GM23338 (cell line): ENCODE data around the gene ZC2HC1B. TPM values are rescaled to one million over a fixed set of nuclear protein-coding genes. Genes with fewer than 3 reads are reported as not detected.

ENCODE experiments used
- ATAC-seq: fragments of 200-7000 bp; cut with Tn5 transposase; 3 replicates; pipeline ENCODE4 v1.9.1; 2020
- DNase-seq: peaks from one replicate; pipeline ENCODE4 v3.0.0-alpha.2; 2015; ENCODE audit warnings: low spot score
- H2AFZ ChIP-seq: fragments of 200-600 bp; sonication (generic); 2 replicates; pipeline ENCODE4 v1.8.0; 2016; ENCODE audit warnings: antibody characterized with exemption, mild to moderate bottlenecking, moderate library complexity
- H3F3A ChIP-seq: fragments of 200-600 bp; sonication (generic); replicated peaks from 2 replicates; pipeline ENCODE4 v1.8.0; 2017; ENCODE audit warnings: antibody characterized with exemption, mixed run types, low read depth
- H3K27ac ChIP-seq: fragments of 200-600 bp; sonication (generic); 2 replicates; pipeline ENCODE4 v1.6.1; 2016; ENCODE audit warnings: low read depth
- H3K27me3 ChIP-seq: fragments of 200-600 bp; sonication (generic); 2 replicates; pipeline ENCODE4 v1.8.0; 2016; ENCODE audit warnings: mild to moderate bottlenecking, mixed run types, moderate library complexity; ENCODE audit not compliant: insufficient read depth
- H3K36me3 ChIP-seq: fragments of 200-600 bp; sonication (generic); 2 replicates; pipeline ENCODE4 v1.8.0; 2016; ENCODE audit warnings: mild to moderate bottlenecking; ENCODE audit not compliant: insufficient read depth
- H3K4me1 ChIP-seq: fragments of 200-600 bp; sonication (generic); 2 replicates; pipeline ENCODE4 v1.8.0; 2016; ENCODE audit warnings: mild to moderate bottlenecking, moderate library complexity; ENCODE audit not compliant: insufficient read depth
- H3K4me2 ChIP-seq: fragments of 200-600 bp; sonication (generic); 2 replicates; pipeline ENCODE4 v1.7.1; 2017; ENCODE audit warnings: mixed run types
- H3K4me3 ChIP-seq: fragments of 200-600 bp; sonication (generic); 2 replicates; pipeline ENCODE4 v1.6.1; 2016; ENCODE audit warnings: mixed run types
- H3K79me2 ChIP-seq: fragments of 200-600 bp; sonication (generic); replicated peaks from 2 replicates; pipeline ENCODE4 v1.8.0; 2017; ENCODE audit warnings: mild to moderate bottlenecking; ENCODE audit not compliant: insufficient read depth
- H3K9me2 ChIP-seq: fragments of 200-600 bp; sonication (generic); 2 replicates; pipeline ENCODE4 v1.8.0; 2017; ENCODE audit not compliant: insufficient read depth
- H4K20me1 ChIP-seq: fragments of 200-600 bp; sonication (generic); replicated peaks from 2 replicates; pipeline ENCODE4 v1.8.0; 2017; ENCODE audit warnings: mild to moderate bottlenecking; ENCODE audit not compliant: insufficient read depth
- H3K27ac Mint-ChIP-seq: 2 replicates; pipeline ENCODE4 v1.8.0; 2020; ENCODE audit warnings: inconsistent platforms, mild to moderate bottlenecking, moderate library complexity, mixed read lengths
- H3K27me3 Mint-ChIP-seq: 3 replicates; pipeline ENCODE4 v1.8.0; 2022; ENCODE audit warnings: low read depth, mild to moderate bottlenecking, moderate library complexity, mixed read lengths, inconsistent platforms; ENCODE audit not compliant: insufficient read depth, poor library complexity
- H3K36me3 Mint-ChIP-seq: 3 replicates; pipeline ENCODE4 v1.8.0; 2021; ENCODE audit warnings: low read depth, mild to moderate bottlenecking, inconsistent platforms, moderate library complexity, mixed read lengths
- H3K4me1 Mint-ChIP-seq: 3 replicates; pipeline ENCODE4 v1.8.0; 2020; ENCODE audit warnings: mild to moderate bottlenecking, inconsistent platforms, mixed read lengths
- H3K4me3 Mint-ChIP-seq: 3 replicates; pipeline ENCODE4 v1.8.0; 2021; ENCODE audit warnings: moderate library complexity, mild to moderate bottlenecking, inconsistent platforms, mixed read lengths
- H3K9me3 Mint-ChIP-seq: 3 replicates; pipeline ENCODE4 v1.8.0; 2020; ENCODE audit warnings: moderate library complexity, mild to moderate bottlenecking, inconsistent platforms, mixed read lengths
- CREB1 ChIP-seq: fragments of 250-450 bp; sonication (Bioruptor Pico); IDR thresholded peaks from 2 replicates; pipeline ENCODE4 v1.5.0; 2020; ENCODE audit warnings: low read depth, mild to moderate bottlenecking, moderate library complexity
- EZH2 ChIP-seq: fragments of 200-600 bp; sonication (generic); IDR thresholded peaks from one replicate; pipeline ENCODE4 v1.8.0; 2017; ENCODE audit warnings: antibody characterized with exemption, mild to moderate bottlenecking, low read depth; ENCODE audit not compliant: unreplicated experiment
- EZH2phosphoT487 ChIP-seq: fragments of 200-600 bp; sonication (generic); IDR thresholded peaks from one replicate; pipeline ENCODE4 v1.8.1; 2018; ENCODE audit warnings: antibody characterized with exemption; ENCODE audit not compliant: unreplicated experiment
- JUNB ChIP-seq: IDR thresholded peaks from one replicate; pipeline ENCODE4 v1.6.1; 2016; ENCODE audit warnings: antibody characterized with exemption; ENCODE audit not compliant: unreplicated experiment
- NANOG ChIP-seq: IDR thresholded peaks from 2 replicates; pipeline ENCODE4 v1.6.1; 2016; ENCODE audit warnings: antibody characterized with exemption, borderline replicate concordance
- POLR2AphosphoS5 ChIP-seq: IDR thresholded peaks from 2 replicates; pipeline ENCODE4 v1.6.1; 2016; ENCODE audit warnings: antibody characterized with exemption, low read depth
- STAT1 ChIP-seq: IDR thresholded peaks from one replicate; pipeline ENCODE4 v1.6.1; 2016; ENCODE audit warnings: antibody characterized with exemption; ENCODE audit not compliant: unreplicated experiment
- ZNF114 ChIP-seq: fragments of 250-450 bp; sonication (Bioruptor Pico); IDR thresholded peaks from 2 replicates; pipeline ENCODE4 v1.5.0; 2020; ENCODE audit warnings: mild to moderate bottlenecking, moderate library complexity
- ZNF331 ChIP-seq: fragments of 250-450 bp; sonication (Bioruptor Pico); IDR thresholded peaks from 2 replicates; pipeline ENCODE4 v1.5.0; 2020; ENCODE audit warnings: low read depth, mild to moderate bottlenecking, moderate library complexity
- polyA plus RNA-seq: library from polyadenylated mRNA; unstranded; fragments of >200 nt; fragmentation: Nextera tagmentation; extraction: Ambion mirVana; gene quantifications from 2 replicates; pipeline ENCODE4 v1.2.1, GENCODE V29; 2016
- total RNA-seq: library from RNA; depleted of rRNA; stranded (reverse); fragments of >200 nt; shearing (Covaris generic); gene quantifications from 2 replicates; pipeline ENCODE4 v1.2.3, GENCODE V29; 2014
- TF ChIP-seq, protein P1 (sequence below): fragments of 250-450 bp; sonication (Bioruptor Pico); IDR thresholded peaks from 2 replicates; pipeline ENCODE4 v1.5.0; 2020; ENCODE audit warnings: mild to moderate bottlenecking, moderate library complexity
- TF ChIP-seq, protein P2 (sequence below): IDR thresholded peaks from one replicate; pipeline ENCODE4 v1.6.1; 2018; ENCODE audit warnings: antibody characterized with exemption; ENCODE audit not compliant: unreplicated experiment
- TF ChIP-seq, protein P3 (sequence below), 2 experiments: fragments of 200-600 bp in 1 of 2; sonication (generic) in 1 of 2; conservative IDR thresholded peaks; 2 replicates each; pipeline versions ENCODE4 v1.5.1 to v1.6.1; 2016 to 2017; ENCODE audit warnings: antibody characterized with exemption in 2 of 2, low read depth in 2 of 2, mild to moderate bottlenecking in 2 of 2, moderate library complexity in 1 of 2
- TF ChIP-seq, protein P4 (sequence below): IDR thresholded peaks from 2 replicates; pipeline ENCODE4 v1.6.1; 2016; ENCODE audit warnings: antibody characterized with exemption

The ZC2HC1B gene
- total and polyA plus RNA-seq, 2 experiments from 2014 or later: not detected

DNA sequence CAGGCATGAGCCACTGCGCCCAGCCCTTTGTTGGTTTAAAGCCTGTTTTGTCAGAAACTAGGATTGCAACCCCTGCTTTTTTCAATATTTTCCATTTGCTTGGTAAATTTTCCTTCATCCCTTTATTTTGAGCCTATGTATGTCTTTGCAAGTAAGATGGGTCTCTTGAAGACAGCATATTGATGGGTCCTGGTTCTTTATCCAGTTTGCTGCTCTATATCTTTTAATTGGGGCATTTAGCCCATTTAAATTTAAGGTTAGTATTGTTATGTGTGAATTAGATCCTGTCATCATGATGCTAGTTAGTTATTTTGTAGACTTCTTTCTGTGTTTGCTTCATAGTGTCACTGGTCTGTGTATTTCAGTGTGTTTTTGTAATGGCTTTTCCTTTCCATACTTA is 46.8 kb downstream of the ZC2HC1B start (continued):
- TF ChIP-seq, protein P1, sequence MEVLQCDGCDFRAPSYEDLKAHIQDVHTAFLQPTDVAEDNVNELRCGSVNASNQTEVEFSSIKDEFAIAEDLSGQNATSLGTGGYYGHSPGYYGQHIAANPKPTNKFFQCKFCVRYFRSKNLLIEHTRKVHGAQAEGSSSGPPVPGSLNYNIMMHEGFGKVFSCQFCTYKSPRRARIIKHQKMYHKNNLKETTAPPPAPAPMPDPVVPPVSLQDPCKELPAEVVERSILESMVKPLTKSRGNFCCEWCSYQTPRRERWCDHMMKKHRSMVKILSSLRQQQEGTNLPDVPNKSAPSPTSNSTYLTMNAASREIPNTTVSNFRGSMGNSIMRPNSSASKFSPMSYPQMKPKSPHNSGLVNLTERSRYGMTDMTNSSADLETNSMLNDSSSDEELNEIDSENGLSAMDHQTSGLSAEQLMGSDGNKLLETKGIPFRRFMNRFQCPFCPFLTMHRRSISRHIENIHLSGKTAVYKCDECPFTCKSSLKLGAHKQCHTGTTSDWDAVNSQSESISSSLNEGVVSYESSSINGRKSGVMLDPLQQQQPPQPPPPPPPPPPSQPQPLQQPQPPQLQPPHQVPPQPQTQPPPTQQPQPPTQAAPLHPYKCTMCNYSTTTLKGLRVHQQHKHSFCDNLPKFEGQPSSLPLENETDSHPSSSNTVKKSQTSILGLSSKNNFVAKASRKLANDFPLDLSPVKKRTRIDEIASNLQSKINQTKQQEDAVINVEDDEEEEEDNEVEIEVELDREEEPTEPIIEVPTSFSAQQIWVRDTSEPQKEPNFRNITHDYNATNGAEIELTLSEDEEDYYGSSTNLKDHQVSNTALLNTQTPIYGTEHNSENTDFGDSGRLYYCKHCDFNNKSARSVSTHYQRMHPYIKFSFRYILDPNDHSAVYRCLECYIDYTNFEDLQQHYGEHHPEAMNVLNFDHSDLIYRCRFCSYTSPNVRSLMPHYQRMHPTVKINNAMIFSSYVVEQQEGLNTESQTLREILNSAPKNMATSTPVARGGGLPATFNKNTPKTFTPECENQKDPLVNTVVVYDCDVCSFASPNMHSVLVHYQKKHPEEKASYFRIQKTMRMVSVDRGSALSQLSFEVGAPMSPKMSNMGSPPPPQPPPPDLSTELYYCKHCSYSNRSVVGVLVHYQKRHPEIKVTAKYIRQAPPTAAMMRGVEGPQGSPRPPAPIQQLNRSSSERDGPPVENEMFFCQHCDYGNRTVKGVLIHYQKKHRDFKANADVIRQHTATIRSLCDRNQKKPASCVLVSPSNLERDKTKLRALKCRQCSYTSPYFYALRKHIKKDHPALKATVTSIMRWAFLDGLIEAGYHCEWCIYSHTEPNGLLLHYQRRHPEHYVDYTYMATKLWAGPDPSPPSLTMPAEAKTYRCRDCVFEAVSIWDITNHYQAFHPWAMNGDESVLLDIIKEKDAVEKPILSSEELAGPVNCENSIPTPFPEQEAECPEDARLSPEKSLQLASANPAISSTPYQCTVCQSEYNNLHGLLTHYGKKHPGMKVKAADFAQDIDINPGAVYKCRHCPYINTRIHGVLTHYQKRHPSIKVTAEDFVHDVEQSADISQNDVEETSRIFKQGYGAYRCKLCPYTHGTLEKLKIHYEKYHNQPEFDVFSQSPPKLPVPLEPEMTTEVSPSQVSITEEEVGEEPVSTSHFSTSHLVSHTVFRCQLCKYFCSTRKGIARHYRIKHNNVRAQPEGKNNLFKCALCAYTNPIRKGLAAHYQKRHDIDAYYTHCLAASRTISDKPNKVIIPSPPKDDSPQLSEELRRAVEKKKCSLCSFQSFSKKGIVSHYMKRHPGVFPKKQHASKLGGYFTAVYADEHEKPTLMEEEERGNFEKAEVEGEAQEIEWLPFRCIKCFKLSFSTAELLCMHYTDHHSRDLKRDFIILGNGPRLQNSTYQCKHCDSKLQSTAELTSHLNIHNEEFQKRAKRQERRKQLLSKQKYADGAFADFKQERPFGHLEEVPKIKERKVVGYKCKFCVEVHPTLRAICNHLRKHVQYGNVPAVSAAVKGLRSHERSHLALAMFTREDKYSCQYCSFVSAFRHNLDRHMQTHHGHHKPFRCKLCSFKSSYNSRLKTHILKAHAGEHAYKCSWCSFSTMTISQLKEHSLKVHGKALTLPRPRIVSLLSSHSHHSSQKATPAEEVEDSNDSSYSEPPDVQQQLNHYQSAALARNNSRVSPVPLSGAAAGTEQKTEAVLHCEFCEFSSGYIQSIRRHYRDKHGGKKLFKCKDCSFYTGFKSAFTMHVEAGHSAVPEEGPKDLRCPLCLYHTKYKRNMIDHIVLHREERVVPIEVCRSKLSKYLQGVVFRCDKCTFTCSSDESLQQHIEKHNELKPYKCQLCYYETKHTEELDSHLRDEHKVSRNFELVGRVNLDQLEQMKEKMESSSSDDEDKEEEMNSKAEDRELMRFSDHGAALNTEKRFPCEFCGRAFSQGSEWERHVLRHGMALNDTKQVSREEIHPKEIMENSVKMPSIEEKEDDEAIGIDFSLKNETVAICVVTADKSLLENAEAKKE (CRISPR knock-in tag): no peak
- TF ChIP-seq STAT1: no peak

DNA sequence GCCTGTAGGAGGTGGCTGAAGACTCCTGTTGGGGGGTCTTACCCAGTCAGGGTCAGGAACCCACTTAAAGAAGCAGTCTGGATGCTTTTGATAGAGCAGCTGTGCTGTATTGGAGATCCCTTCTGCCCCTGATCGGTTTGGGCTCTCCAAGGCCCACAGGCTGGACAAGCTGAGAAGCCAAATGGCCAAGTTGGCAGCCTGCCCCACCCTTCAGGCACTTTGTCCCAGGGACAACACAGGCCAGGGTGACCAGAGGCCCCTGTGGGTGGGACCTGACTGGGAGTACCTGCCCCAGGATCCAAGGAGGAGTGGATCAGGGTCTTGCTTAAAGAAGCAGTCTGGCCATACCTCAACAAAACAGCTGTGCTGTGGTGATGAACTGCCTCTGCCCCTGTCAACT is 48.4 kb downstream of the ZC2HC1B start:
- Histone ChIP-seq H4K20me1 (no peaks in the 10 kb centered on the region; the same call in 1 of the 2 replicates), H3K4me1 (no peaks in the 10 kb centered on the region), H3F3A (no peaks in the 10 kb centered on the region), H3K4me3 (no peak overlapping the region), H3K27me3 (no peaks in the 10 kb centered on the region), H3K79me2 (no peaks in the 10 kb centered on the region), H3K4me2 (no peak overlapping the region), H2AFZ (no peak overlapping the region), H3K36me3 (no peaks in the 10 kb centered on the region), H3K9me2 (peaks cover 17% of the 10 kb centered on the region; the same call in 1 of the 2 replicates), H3K27ac (no peak overlapping the region)
- H3K4me1 Mint-ChIP-seq: peaks cover 5% of the 10 kb centered on the region; the same call in 1 of the 3 replicates
- peaks cover 2% of the 10 kb centered on the region for H3K27me3 Mint-ChIP-seq
- no peak overlapping the region for H3K4me3 Mint-ChIP-seq
- no peak overlapping the region for H3K27ac Mint-ChIP-seq
- ATAC-seq (no peak), DNase-seq (no peak)
- H3K9me3 Mint-ChIP-seq: peaks cover 8% of the 10 kb centered on the region
- H3K36me3 Mint-ChIP-seq: no peaks in the 10 kb centered on the region; the same call in 2 of the 3 replicates
- TF ChIP-seq POLR2AphosphoS5 (no peak), ZNF331 (CRISPR knock-in tag) (no peak), EZH2phosphoT487 (no peak), ZNF114 (CRISPR knock-in tag) (no peak), STAT1 (no peak), NANOG (no peak), JUNB (no peak), CREB1 (CRISPR knock-in tag) (no peak), EZH2 (no peak)
- TF ChIP-seq, protein P2, sequence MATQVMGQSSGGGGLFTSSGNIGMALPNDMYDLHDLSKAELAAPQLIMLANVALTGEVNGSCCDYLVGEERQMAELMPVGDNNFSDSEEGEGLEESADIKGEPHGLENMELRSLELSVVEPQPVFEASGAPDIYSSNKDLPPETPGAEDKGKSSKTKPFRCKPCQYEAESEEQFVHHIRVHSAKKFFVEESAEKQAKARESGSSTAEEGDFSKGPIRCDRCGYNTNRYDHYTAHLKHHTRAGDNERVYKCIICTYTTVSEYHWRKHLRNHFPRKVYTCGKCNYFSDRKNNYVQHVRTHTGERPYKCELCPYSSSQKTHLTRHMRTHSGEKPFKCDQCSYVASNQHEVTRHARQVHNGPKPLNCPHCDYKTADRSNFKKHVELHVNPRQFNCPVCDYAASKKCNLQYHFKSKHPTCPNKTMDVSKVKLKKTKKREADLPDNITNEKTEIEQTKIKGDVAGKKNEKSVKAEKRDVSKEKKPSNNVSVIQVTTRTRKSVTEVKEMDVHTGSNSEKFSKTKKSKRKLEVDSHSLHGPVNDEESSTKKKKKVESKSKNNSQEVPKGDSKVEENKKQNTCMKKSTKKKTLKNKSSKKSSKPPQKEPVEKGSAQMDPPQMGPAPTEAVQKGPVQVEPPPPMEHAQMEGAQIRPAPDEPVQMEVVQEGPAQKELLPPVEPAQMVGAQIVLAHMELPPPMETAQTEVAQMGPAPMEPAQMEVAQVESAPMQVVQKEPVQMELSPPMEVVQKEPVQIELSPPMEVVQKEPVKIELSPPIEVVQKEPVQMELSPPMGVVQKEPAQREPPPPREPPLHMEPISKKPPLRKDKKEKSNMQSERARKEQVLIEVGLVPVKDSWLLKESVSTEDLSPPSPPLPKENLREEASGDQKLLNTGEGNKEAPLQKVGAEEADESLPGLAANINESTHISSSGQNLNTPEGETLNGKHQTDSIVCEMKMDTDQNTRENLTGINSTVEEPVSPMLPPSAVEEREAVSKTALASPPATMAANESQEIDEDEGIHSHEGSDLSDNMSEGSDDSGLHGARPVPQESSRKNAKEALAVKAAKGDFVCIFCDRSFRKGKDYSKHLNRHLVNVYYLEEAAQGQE: no peak
- TF ChIP-seq, protein P3, sequence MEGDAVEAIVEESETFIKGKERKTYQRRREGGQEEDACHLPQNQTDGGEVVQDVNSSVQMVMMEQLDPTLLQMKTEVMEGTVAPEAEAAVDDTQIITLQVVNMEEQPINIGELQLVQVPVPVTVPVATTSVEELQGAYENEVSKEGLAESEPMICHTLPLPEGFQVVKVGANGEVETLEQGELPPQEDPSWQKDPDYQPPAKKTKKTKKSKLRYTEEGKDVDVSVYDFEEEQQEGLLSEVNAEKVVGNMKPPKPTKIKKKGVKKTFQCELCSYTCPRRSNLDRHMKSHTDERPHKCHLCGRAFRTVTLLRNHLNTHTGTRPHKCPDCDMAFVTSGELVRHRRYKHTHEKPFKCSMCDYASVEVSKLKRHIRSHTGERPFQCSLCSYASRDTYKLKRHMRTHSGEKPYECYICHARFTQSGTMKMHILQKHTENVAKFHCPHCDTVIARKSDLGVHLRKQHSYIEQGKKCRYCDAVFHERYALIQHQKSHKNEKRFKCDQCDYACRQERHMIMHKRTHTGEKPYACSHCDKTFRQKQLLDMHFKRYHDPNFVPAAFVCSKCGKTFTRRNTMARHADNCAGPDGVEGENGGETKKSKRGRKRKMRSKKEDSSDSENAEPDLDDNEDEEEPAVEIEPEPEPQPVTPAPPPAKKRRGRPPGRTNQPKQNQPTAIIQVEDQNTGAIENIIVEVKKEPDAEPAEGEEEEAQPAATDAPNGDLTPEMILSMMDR (conservative IDR thresholded peaks at IDR 0.05; ENCODE audit: low read depth in 2 of 2): no peak
- TF ChIP-seq, protein P4, sequence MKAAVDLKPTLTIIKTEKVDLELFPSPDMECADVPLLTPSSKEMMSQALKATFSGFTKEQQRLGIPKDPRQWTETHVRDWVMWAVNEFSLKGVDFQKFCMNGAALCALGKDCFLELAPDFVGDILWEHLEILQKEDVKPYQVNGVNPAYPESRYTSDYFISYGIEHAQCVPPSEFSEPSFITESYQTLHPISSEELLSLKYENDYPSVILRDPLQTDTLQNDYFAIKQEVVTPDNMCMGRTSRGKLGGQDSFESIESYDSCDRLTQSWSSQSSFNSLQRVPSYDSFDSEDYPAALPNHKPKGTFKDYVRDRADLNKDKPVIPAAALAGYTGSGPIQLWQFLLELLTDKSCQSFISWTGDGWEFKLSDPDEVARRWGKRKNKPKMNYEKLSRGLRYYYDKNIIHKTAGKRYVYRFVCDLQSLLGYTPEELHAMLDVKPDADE: no peak
